ENCODE results near the gene METTL22. TPM values are rescaled to one million over a fixed set of nuclear protein-coding genes. Genes with fewer than 3 reads are reported as not detected.
A peak's percentile ranks its signal among the peaks of the same experiment; 100 is the strongest.

The METTL22 gene
- total and polyA plus RNA-seq, 7 experiments from 2014 or later = 16.6 to 59.4 (median 37.6) TPM

DNA sequence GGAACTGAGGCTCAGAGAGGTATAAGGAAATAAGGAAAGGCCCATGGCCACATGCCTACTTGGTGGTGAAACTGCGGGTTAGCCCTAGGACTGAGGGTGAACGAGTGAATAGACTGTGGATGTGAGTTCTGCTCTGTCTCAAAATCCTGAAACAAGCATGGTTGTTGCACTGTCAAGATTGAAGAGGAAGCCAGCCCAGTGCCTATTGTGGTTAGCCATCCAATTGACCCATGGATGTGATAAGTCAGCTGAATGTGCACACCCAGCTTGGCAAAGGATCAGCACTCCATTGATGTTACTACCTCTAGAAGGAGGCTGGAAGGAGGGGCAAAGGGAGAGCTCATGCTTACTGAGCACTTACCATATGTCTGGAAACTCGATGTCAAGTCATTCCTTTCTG, 35.6 kb upstream of the METTL22 start:
- no peaks in the 10 kb centered on the region for H3K36me3 Mint-ChIP-seq
- H3K4me1 ChIP-seq (ENCODE audit: control insufficient read depth in 2 of 2, insufficient read depth in 2 of 2, low read length in 2 of 2) = no peaks in the 10 kb centered on the region
- ATAC-seq = no peak
- no peaks in the 10 kb centered on the region for H3K9me3 ChIP-seq (ENCODE audit: control insufficient read depth in 2 of 3, low read length in 3 of 3)
- H3K27me3 ChIP-seq (ENCODE audit: control insufficient read depth in 2 of 2, insufficient read depth in 2 of 2, low read length in 2 of 2) = peaks cover 0 to 12% of the 10 kb centered on the region in 2 donors
- H3K4me3 ChIP-seq (ENCODE audit: low read length) = no peak overlapping the region
- POLR2A ChIA-PET = no interaction called here
- peaks cover 3 to 10% (median 5%) of the 10 kb centered on the region in 7 donors for H3K4me1 Mint-ChIP-seq
- no peak overlapping the region for H3K27ac Mint-ChIP-seq
- CTCF ChIA-PET = no interaction called here
- peaks cover 0 to 3% (median 0%) of the 10 kb centered on the region in 11 donors for H3K9me3 Mint-ChIP-seq
- intact Hi-C loops (cut with micrococcal nuclease) = no loop called here
- no peak overlapping the region for H3K4me3 Mint-ChIP-seq
- H3K27ac ChIP-seq (ENCODE audit: low read depth, low read length) = no peak overlapping the region
- no peak for DNase-seq
- peaks cover 34 to 50% (median 39%) of the 10 kb centered on the region in 5 donors for H3K27me3 Mint-ChIP-seq
- no peaks in the 10 kb centered on the region for H3K36me3 ChIP-seq (ENCODE audit: control insufficient read depth in 2 of 3, insufficient read depth in 3 of 3, low read length in 3 of 3)

- H3K9me3 Mint-ChIP-seq = peaks cover 0 to 3% (median 0%) of the 10 kb centered on the region in 11 donors
- H3K27me3 ChIP-seq (ENCODE audit: control insufficient read depth in 2 of 2, insufficient read depth in 2 of 2, low read length in 2 of 2) = peaks cover 0 to 17% of the 10 kb centered on the region in 2 donors
- CTCF ChIA-PET = no interaction called here
Observed at GRCh38 chr16:8587065-8587464, 34.4 kb upstream of the METTL22 start.

DNA sequence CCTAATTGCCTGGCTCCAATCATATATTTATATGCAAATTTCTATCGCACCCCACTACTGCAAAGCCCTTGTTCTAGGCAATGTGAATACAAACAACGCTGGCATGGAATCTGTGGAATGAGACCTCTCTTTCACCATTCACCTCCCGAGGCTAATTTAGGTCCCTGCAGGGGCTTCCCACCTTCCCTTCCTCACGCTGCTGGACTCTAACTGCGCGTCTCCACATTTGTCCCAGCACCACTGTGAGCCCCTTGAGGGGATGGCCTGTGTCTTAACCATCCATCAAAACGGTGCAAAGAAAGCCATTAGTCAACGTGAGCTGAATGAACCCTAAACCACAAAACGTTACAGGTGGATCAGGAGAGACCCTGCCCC, 32.8 kb upstream of the METTL22 start:
- no peaks in the 10 kb centered on the region for H3K4me1 ChIP-seq (ENCODE audit: control insufficient read depth in 2 of 2, insufficient read depth in 2 of 2, low read length in 2 of 2)
- no peak overlapping the region for H3K27ac ChIP-seq (ENCODE audit: low read depth, low read length)
- CTCF ChIA-PET = no interaction called here
- peak overlapping the region in 3 of 10 donors; percentile 12 to 40 (median 19) for H3K4me3 Mint-ChIP-seq
- peaks cover 34 to 45% (median 37%) of the 10 kb centered on the region in 5 donors for H3K27me3 Mint-ChIP-seq
- H3K27me3 ChIP-seq (ENCODE audit: control insufficient read depth in 2 of 2, insufficient read depth in 2 of 2, low read length in 2 of 2) = peaks cover 0 to 17% of the 10 kb centered on the region in 2 donors
- intact Hi-C loops (cut with micrococcal nuclease) = no loop called here
- no peaks in the 10 kb centered on the region for H3K36me3 ChIP-seq (ENCODE audit: control insufficient read depth in 2 of 3, insufficient read depth in 3 of 3, low read length in 3 of 3)
- H3K36me3 Mint-ChIP-seq = no peaks in the 10 kb centered on the region
- no peak overlapping the region for H3K27ac Mint-ChIP-seq
- no peak for DNase-seq
- peaks cover 0 to 3% (median 0%) of the 10 kb centered on the region in 11 donors for H3K9me3 Mint-ChIP-seq
- H3K4me1 Mint-ChIP-seq = peaks cover 0 to 7% (median 5%) of the 10 kb centered on the region in 7 donors
- ATAC-seq = no peak
- H3K4me3 ChIP-seq (ENCODE audit: low read length) = no peak overlapping the region
- no peaks in the 10 kb centered on the region for H3K9me3 ChIP-seq (ENCODE audit: control insufficient read depth in 2 of 3, low read length in 3 of 3)
- POLR2A ChIA-PET = no interaction called here

More at GRCh38 chr16:8587065-8587464, 34.4 kb upstream of the METTL22 start:
- Mint-ChIP-seq H3K27ac (no peak overlapping the region), H3K4me1 (peaks cover under 1 to 7% (median 5%) of the 10 kb centered on the region in 7 donors), H3K36me3 (no peaks in the 10 kb centered on the region), H3K27me3 (peaks cover 34 to 46% (median 37%) of the 10 kb centered on the region in 5 donors), H3K4me3 (no peak overlapping the region)
- Histone ChIP-seq H3K4me1 (ENCODE audit: control insufficient read depth in 2 of 2, insufficient read depth in 2 of 2, low read length in 2 of 2) (no peaks in the 10 kb centered on the region), H3K4me3 (ENCODE audit: low read length) (no peak overlapping the region), H3K27ac (ENCODE audit: low read depth, low read length) (no peak overlapping the region), H3K36me3 (ENCODE audit: control insufficient read depth in 2 of 3, insufficient read depth in 3 of 3, low read length in 3 of 3) (no peaks in the 10 kb centered on the region), H3K9me3 (ENCODE audit: control insufficient read depth in 2 of 3, low read length in 3 of 3) (no peaks in the 10 kb centered on the region)
- DNase-seq = no peak
- POLR2A ChIA-PET = interaction anchor here (0.7 kb wide), 1 partner anchor 37 kb away, joined by 3 read pairs; no protein-coding TSS in a partner anchor
- ATAC-seq = no peak
- intact Hi-C loops (cut with micrococcal nuclease) = no loop called here

DNA sequence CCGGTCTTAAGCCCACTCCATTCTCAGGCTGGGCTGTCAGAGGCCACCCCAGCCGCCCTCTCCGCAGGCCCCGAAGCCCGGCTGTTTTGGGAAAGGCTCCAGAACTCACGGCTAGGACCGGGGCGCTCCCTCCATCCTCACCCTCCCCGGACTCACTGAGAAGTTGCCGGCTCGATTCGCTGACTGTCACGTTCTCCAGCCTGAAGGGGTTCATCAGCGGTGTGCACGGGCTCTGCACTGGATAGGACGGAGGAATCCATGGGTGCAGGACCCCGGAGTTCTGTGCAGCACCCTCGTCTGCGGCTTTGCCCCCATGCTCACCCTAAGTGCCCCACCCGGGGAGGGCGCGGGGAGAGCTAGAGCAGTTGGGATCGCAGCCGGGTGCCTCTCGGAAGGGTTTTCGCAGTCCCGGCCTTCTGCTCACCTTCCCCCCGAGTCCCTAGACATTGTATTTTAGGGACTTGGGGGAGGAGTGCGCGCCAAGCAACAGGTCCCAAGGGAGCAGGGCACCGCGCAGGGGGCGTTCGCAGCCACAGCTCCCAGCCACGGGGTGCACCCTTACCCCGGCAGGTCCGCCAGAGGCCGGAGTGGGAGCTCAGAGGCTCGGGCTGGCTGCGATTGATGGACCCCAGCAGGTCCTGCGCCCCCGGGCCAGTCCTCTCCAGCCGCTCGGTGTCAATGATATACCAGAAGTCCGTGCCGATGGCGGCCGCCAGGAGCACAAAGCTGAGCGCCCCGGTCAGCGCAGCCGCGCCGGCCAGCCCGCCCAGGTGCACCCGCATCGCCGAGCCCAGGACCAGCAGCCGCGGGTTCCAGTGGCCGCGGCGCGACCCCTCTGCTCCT, 32.2 kb upstream of the METTL22 start:
- Mint-ChIP-seq H3K27me3 (peaks cover 34 to 49% (median 37%) of the 10 kb centered on the region in 5 donors), H3K27ac (no peak overlapping the region), H3K9me3 (peaks cover 0 to 3% (median 0%) of the 10 kb centered on the region in 11 donors), H3K4me3 (peak overlapping the region in 3 of 10 donors; percentile 12 to 40 (median 19)), H3K36me3 (no peaks in the 10 kb centered on the region), H3K4me1 (peaks cover 0 to 7% (median 5%) of the 10 kb centered on the region in 7 donors)
- no peaks in the 10 kb centered on the region for H3K9me3 ChIP-seq (ENCODE audit: control insufficient read depth in 2 of 3, low read length in 3 of 3)
- ChIA-PET CTCF (no interaction called here), POLR2A (no interaction called here)
- peaks cover 0 to 17% of the 10 kb centered on the region in 2 donors for H3K27me3 ChIP-seq (ENCODE audit: control insufficient read depth in 2 of 2, insufficient read depth in 2 of 2, low read length in 2 of 2)
- no peaks in the 10 kb centered on the region for H3K4me1 ChIP-seq (ENCODE audit: control insufficient read depth in 2 of 2, insufficient read depth in 2 of 2, low read length in 2 of 2)
- no peak overlapping the region for H3K27ac ChIP-seq (ENCODE audit: low read depth, low read length)
- intact Hi-C loops (cut with micrococcal nuclease) = no loop called here
- no peak for DNase-seq
- ATAC-seq = no peak
- no peaks in the 10 kb centered on the region for H3K36me3 ChIP-seq (ENCODE audit: control insufficient read depth in 2 of 3, insufficient read depth in 3 of 3, low read length in 3 of 3)
- H3K4me3 ChIP-seq (ENCODE audit: low read length) = no peak overlapping the region

DNA sequence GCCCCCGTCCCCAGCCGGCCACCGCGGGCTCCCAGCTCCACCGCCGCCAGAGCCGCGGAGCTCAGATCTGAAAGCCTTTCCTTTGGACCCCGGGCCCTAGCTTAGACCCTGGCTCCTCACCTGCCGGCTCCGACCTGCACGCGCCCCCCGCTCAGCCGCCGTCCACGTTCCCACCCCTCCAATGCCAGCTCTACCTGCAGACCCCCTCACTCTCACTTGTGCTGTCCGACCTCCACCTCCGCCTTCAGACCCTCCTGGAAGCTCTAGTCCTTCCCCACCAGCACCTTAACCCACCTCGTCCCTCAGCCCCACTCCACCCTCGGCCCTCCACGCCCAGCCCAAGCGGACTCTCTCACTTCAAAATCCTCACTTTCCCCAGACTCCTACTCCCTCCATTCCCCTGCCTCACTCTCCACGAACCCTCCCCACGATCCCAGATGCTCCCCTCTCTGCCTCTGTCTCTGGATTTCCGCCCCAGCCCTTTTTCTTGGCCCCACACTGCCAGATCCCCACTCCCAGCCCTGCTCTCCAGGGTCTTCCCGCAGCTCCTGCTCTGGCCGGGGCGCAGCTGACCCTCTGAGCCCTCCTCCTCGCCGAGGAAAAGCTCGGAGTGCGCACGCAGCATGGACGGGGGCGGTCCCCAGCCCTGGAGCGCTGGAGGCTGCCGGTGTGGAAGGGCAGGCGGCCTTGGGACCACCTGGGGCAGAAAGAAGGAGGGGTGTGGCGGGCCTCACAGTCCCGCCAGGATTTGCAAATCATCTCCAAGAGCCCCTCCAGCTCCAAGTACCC, 31.4 kb upstream of the METTL22 start, which contains the start of gene TMEM114:
Gene TMEM114 (minus strand): TSS at position 612 of the 789 bp plus-strand sequence. CDS start 673 bp downstream, outside the sequence.
- CTCF ChIA-PET = no interaction called here
- intact Hi-C loops (cut with micrococcal nuclease) = no loop called here
- no peaks in the 10 kb centered on the region for H3K9me3 ChIP-seq (ENCODE audit: control insufficient read depth in 2 of 3, low read length in 3 of 3)

GRCh38 chr16:8590811-8591210, 30.7 kb upstream of the METTL22 start:
- DNase-seq = no peak
- Mint-ChIP-seq H3K27ac (no peak overlapping the region), H3K36me3 (no peaks in the 10 kb centered on the region), H3K27me3 (peaks cover 30 to 43% (median 33%) of the 10 kb centered on the region in 5 donors), H3K4me1 (peaks cover 0 to 7% (median 5%) of the 10 kb centered on the region in 7 donors), H3K4me3 (no peak overlapping the region), H3K9me3 (peaks cover 0 to 4% (median 0%) of the 10 kb centered on the region in 11 donors)
- no peaks in the 10 kb centered on the region for H3K9me3 ChIP-seq (ENCODE audit: control insufficient read depth in 2 of 3, low read length in 3 of 3)
- peaks cover 0 to 17% of the 10 kb centered on the region in 2 donors for H3K27me3 ChIP-seq (ENCODE audit: control insufficient read depth in 2 of 2, insufficient read depth in 2 of 2, low read length in 2 of 2)
- no peaks in the 10 kb centered on the region for H3K4me1 ChIP-seq (ENCODE audit: control insufficient read depth in 2 of 2, insufficient read depth in 2 of 2, low read length in 2 of 2)
- H3K4me3 ChIP-seq (ENCODE audit: low read length) = no peak overlapping the region
- H3K27ac ChIP-seq (ENCODE audit: low read depth, low read length) = no peak overlapping the region
- CTCF ChIA-PET = no interaction called here
- no peaks in the 10 kb centered on the region for H3K36me3 ChIP-seq (ENCODE audit: control insufficient read depth in 2 of 3, insufficient read depth in 3 of 3, low read length in 3 of 3)
- POLR2A ChIA-PET = no interaction called here
- no peak for ATAC-seq
- intact Hi-C loops (cut with micrococcal nuclease) = no loop called here

More for the DNA sequence above, 31.4 kb upstream of the METTL22 start, which contains the start of gene TMEM114:
- peaks cover 34 to 50% (median 39%) of the 10 kb centered on the region in 5 donors for H3K27me3 Mint-ChIP-seq
- peaks cover 0 to 7% (median 5%) of the 10 kb centered on the region in 7 donors for H3K4me1 Mint-ChIP-seq
- H3K27ac ChIP-seq (ENCODE audit: low read depth, low read length) = no peak within 1 kb of the TSS
- no peaks in the 10 kb centered on the region for H3K4me1 ChIP-seq (ENCODE audit: control insufficient read depth in 2 of 2, insufficient read depth in 2 of 2, low read length in 2 of 2)
- ATAC-seq (no peak), DNase-seq (no peak)
- H3K36me3 Mint-ChIP-seq = no peaks in the 10 kb centered on the region
- H3K4me3 ChIP-seq (ENCODE audit: low read length) = no peak within 1 kb of the TSS
- peaks cover 0 to 4% (median 0%) of the 10 kb centered on the region in 11 donors for H3K9me3 Mint-ChIP-seq
- H3K27me3 ChIP-seq (ENCODE audit: control insufficient read depth in 2 of 2, insufficient read depth in 2 of 2, low read length in 2 of 2) = peaks cover 0 to 17% of the 10 kb centered on the region in 2 donors
- no peak within 1 kb of the TSS for H3K27ac Mint-ChIP-seq
- POLR2A ChIA-PET = no interaction called here
- H3K36me3 ChIP-seq (ENCODE audit: control insufficient read depth in 2 of 3, insufficient read depth in 3 of 3, low read length in 3 of 3) = no peaks in the 10 kb centered on the region
- peak within 1 kb of the TSS in 4 of 10 donors; percentile 12 to 54 (median 29) for H3K4me3 Mint-ChIP-seq

All from naive thymus-derived CD4-positive, alpha-beta T cell (primary cell).